GM19397 (cell line): Measurements from ENCODE around the gene HNF1B.

Experiments
- ATAC-seq: cut with Tn5 transposase; IDR thresholded peaks from one replicate; pipeline ENCODE4 v1.9.1; 2021; ENCODE audit warnings: mild to moderate bottlenecking, moderate library complexity; ENCODE audit not compliant: unreplicated experiment

Gene HNF1B

GRCh38 chr17:37737971-37738370 is 6.9 kb downstream of the HNF1B start:
- no peak for ATAC-seq

GRCh38 chr17:37737081-37737480 is 7.8 kb downstream of the HNF1B start:
- ATAC-seq = no peak

- no peak for ATAC-seq
Observed at GRCh38 chr17:37736428-37736827, 8.4 kb downstream of the HNF1B start.

- ATAC-seq = no peak
Observed at GRCh38 chr17:37735165-37735564, 9.7 kb downstream of the HNF1B start.

- ATAC-seq = no peak
Observed at GRCh38 chr17:37732316-37732715, 12.5 kb downstream of the HNF1B start.

- ATAC-seq = no peak
Observed at GRCh38 chr17:37731056-37731455, 13.8 kb downstream of the HNF1B start.

- ATAC-seq = no peak
Observed at GRCh38 chr17:37729905-37730304, 15.0 kb downstream of the HNF1B start.

- ATAC-seq = no peak
Observed at GRCh38 chr17:37726891-37727675, 17.8 kb downstream of the HNF1B start.

- ATAC-seq = no peak
Observed at GRCh38 chr17:37726248-37726647, 18.6 kb downstream of the HNF1B start.

- ATAC-seq = no peak
Observed at GRCh38 chr17:37725601-37726146, 19.2 kb downstream of the HNF1B start.

- ATAC-seq = no peak
Observed at GRCh38 chr17:37725021-37725595, 19.8 kb downstream of the HNF1B start.

GRCh38 chr17:37720989-37721388 is 23.9 kb downstream of the HNF1B start:
- ATAC-seq = no peak

GRCh38 chr17:37719866-37720265 is 25.0 kb downstream of the HNF1B start:
- no peak for ATAC-seq

GRCh38 chr17:37718324-37719048 is 26.4 kb downstream of the HNF1B start:
- no peak for ATAC-seq

- ATAC-seq = no peak
Observed at GRCh38 chr17:37717627-37718323, 27.1 kb downstream of the HNF1B start.

GRCh38 chr17:37714897-37715296 is 30.0 kb downstream of the HNF1B start:
- ATAC-seq = no peak

GRCh38 chr17:37713624-37714023 is 31.2 kb downstream of the HNF1B start:
- ATAC-seq = no peak

- ATAC-seq = no peak
Observed at GRCh38 chr17:37713028-37713431, 31.8 kb downstream of the HNF1B start.

- no peak for ATAC-seq
Observed at GRCh38 chr17:37711113-37711512, 33.7 kb downstream of the HNF1B start.

GRCh38 chr17:37710344-37710886 is 34.4 kb downstream of the HNF1B start:
- ATAC-seq = no peak
